Brain microvascular endothelial cell (primary cell): Measurements from ENCODE around the gene TMCO4.

ENCODE experiments used
- DNase-seq: peaks from one replicate; pipeline ENCODE4 v3.0.0-alpha.2; 2020
- H3K27ac ChIP-seq: fragments of 250-450 bp; sonication (Bioruptor Pico); 2 replicates; pipeline ENCODE4 v1.5.1; 2020; ENCODE audit warnings: mild to moderate bottlenecking, moderate library complexity
- H3K27me3 ChIP-seq: fragments of 250-450 bp; sonication (Bioruptor Pico); replicated peaks from 2 replicates; pipeline ENCODE4 v1.5.1; 2020; ENCODE audit warnings: mild to moderate bottlenecking
- H3K36me3 ChIP-seq: fragments of 250-450 bp; sonication (Bioruptor Pico); replicated peaks from 2 replicates; pipeline ENCODE4 v1.5.1; 2020; ENCODE audit warnings: mild to moderate bottlenecking
- H3K4me3 ChIP-seq: 2 replicates; pipeline ENCODE4 v1.5.1; 2011; ENCODE audit warnings: low read depth, mild to moderate bottlenecking, control low read depth, low read length, moderate library complexity
- CTCF ChIP-seq: IDR thresholded peaks from 2 replicates; pipeline ENCODE4 v1.5.1; 2011; ENCODE audit warnings: low read depth, mild to moderate bottlenecking, moderate library complexity, low read length, control low read depth, inconsistent platforms; ENCODE audit errors: missing control alignments
- in situ Hi-C: cut with HindIII; loops from 2 replicates; pipeline ENCODE4 v1.10.0; 2017; ENCODE audit warnings: low sequenced_read_pairs, low pct_ligation_motif_present

TMCO4 gene

GRCh38 chr1:19744886-19745285 lies 54.8 kb downstream of the TMCO4 start:
- Histone ChIP-seq H3K27me3 (no peaks in the 10 kb centered on the region), H3K36me3 (no peaks in the 10 kb centered on the region), H3K27ac (no peak overlapping the region), H3K4me3 (no peak overlapping the region)
- no peak for DNase-seq
- TF ChIP-seq CTCF, result no peak
- in situ Hi-C loops, result no loop called here

- DNase-seq, result no peak
- in situ Hi-C loops, result no loop called here
- Histone ChIP-seq H3K27me3 (no peaks in the 10 kb centered on the region), H3K27ac (no peak overlapping the region), H3K36me3 (no peaks in the 10 kb centered on the region), H3K4me3 (no peak overlapping the region)
- no peak for TF ChIP-seq CTCF
Observed at GRCh38 chr1:19744335-19744743, 55.4 kb downstream of the TMCO4 start.

- TF ChIP-seq CTCF, result no peak
- H3K4me3 ChIP-seq, result no peak overlapping the region
- no peaks in the 10 kb centered on the region for H3K36me3 ChIP-seq
- in situ Hi-C loops, result no loop called here
- no peaks in the 10 kb centered on the region for H3K27me3 ChIP-seq
- H3K27ac ChIP-seq, result no peak overlapping the region
- DNase-seq, result no peak
Observed at GRCh38 chr1:19743793-19744192, 55.9 kb downstream of the TMCO4 start.

GRCh38 chr1:19743180-19743579 lies 56.5 kb downstream of the TMCO4 start:
- no peak for TF ChIP-seq CTCF
- no peak overlapping the region for H3K27ac ChIP-seq
- H3K36me3 ChIP-seq, result no peaks in the 10 kb centered on the region
- in situ Hi-C loops, result no loop called here
- no peaks in the 10 kb centered on the region for H3K27me3 ChIP-seq
- DNase-seq, result no peak
- H3K4me3 ChIP-seq, result no peak overlapping the region

GRCh38 chr1:19739628-19740027 lies 60.1 kb downstream of the TMCO4 start:
- Histone ChIP-seq H3K4me3 (no peak overlapping the region), H3K36me3 (no peaks in the 10 kb centered on the region), H3K27ac (no peak overlapping the region), H3K27me3 (no peaks in the 10 kb centered on the region)
- in situ Hi-C loops, result no loop called here
- no peak for TF ChIP-seq CTCF
- no peak for DNase-seq

GRCh38 chr1:19738669-19739068 lies 61.0 kb downstream of the TMCO4 start:
- no peaks in the 10 kb centered on the region for H3K27me3 ChIP-seq

More at GRCh38 chr1:19738669-19739068, 61.0 kb downstream of the TMCO4 start:
- Histone ChIP-seq H3K4me3 (no peak overlapping the region), H3K36me3 (no peaks in the 10 kb centered on the region), H3K27ac (no peak overlapping the region)
- in situ Hi-C loops, result no loop called here
- no peak for DNase-seq
- TF ChIP-seq CTCF, result no peak
